Parathyroid adenoma (tissue), 2 donors: ENCODE results near the gene SLC7A6.

ENCODE experiments used
- H2AFZ ChIP-seq: fragments of 300-600 bp; sonication (generic); one replicate; pipeline ENCODE4 v1.7.0; 2017; ENCODE audit warnings: antibody characterized with exemption, mild to moderate bottlenecking
- H3K27ac ChIP-seq: fragments of 300-600 bp; sonication (generic); one replicate; pipeline ENCODE4 v1.7.0; 2017
- H3K27me3 ChIP-seq: fragments of 300-600 bp; sonication (generic); one replicate; pipeline ENCODE4 v1.7.0; 2017; ENCODE audit warnings: low read length; ENCODE audit not compliant: control insufficient read depth, insufficient read depth
- H3K36me3 ChIP-seq: fragments of 300-600 bp; sonication (generic); one replicate; pipeline ENCODE4 v1.7.0; 2017; ENCODE audit warnings: low read length; ENCODE audit not compliant: control insufficient read depth, insufficient read depth
- H3K4me1 ChIP-seq: fragments of 300-600 bp; sonication (generic); one replicate; pipeline ENCODE4 v1.7.0; 2017; ENCODE audit warnings: control low read depth
- H3K4me2 ChIP-seq: fragments of 300-600 bp; sonication (generic); one replicate; pipeline ENCODE4 v1.7.0; 2017; ENCODE audit warnings: low read length
- H3K4me3 ChIP-seq: fragments of 300-600 bp; sonication (generic); one replicate; pipeline ENCODE4 v1.7.0; 2017; ENCODE audit warnings: low read depth, low read length
- H3K79me2 ChIP-seq: fragments of 300-600 bp; sonication (generic); one replicate; pipeline ENCODE4 v1.7.0; 2017; ENCODE audit warnings: control low read depth
- H3K9ac ChIP-seq: fragments of 300-600 bp; sonication (generic); one replicate; pipeline ENCODE4 v1.7.0; 2017; ENCODE audit warnings: mild to moderate bottlenecking
- H3K9me3 ChIP-seq: fragments of 300-600 bp; sonication (generic); one replicate; pipeline ENCODE4 v1.7.0; 2017; ENCODE audit warnings: low read length; ENCODE audit not compliant: control insufficient read depth
- TF ChIP-seq, protein P1 (sequence below): fragments of 300-600 bp; sonication (generic); IDR thresholded peaks from one replicate; pipeline ENCODE4 v1.7.0; 2017; ENCODE audit warnings: antibody characterized with exemption, mild to moderate bottlenecking
- donor health status: primary hyperparathyroidism.

The SLC7A6 gene

DNA sequence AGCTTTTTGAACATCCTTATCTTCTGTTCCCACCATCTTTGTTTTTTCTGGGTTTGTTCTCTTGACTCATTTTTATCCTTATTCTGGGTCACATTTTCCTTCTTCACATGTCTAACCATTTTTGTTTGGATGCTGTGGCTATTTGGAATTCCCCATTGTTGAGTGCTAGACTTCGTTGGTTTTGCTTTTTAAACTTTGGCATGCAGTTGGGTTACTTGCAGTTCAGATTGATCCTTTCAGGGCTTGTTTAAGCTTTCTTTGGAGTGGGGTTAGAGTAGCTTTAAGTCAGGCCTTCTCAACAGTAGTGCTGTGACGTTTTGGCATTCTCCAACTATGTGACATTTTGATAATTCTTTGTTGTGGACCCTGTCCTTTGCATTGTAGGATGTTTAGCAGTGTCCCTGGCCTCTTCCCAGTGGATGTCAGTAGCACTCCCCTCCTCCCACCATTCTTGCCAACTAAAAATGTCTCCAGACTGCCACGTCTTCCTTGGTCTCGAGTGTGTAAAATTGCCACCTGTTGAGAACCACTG is 67.6 kb downstream of the SLC7A6 start:
- no peaks in the 10 kb centered on the region for H3K27me3 ChIP-seq
- no peaks in the 10 kb centered on the region for H3K36me3 ChIP-seq
- no peak overlapping the region for H3K9ac ChIP-seq
- H3K4me3 ChIP-seq: no peak overlapping the region
- H2AFZ ChIP-seq: no peak overlapping the region
- H3K4me1 ChIP-seq: no peaks in the 10 kb centered on the region
- no peak overlapping the region for H3K4me2 ChIP-seq
- TF ChIP-seq, protein P1, sequence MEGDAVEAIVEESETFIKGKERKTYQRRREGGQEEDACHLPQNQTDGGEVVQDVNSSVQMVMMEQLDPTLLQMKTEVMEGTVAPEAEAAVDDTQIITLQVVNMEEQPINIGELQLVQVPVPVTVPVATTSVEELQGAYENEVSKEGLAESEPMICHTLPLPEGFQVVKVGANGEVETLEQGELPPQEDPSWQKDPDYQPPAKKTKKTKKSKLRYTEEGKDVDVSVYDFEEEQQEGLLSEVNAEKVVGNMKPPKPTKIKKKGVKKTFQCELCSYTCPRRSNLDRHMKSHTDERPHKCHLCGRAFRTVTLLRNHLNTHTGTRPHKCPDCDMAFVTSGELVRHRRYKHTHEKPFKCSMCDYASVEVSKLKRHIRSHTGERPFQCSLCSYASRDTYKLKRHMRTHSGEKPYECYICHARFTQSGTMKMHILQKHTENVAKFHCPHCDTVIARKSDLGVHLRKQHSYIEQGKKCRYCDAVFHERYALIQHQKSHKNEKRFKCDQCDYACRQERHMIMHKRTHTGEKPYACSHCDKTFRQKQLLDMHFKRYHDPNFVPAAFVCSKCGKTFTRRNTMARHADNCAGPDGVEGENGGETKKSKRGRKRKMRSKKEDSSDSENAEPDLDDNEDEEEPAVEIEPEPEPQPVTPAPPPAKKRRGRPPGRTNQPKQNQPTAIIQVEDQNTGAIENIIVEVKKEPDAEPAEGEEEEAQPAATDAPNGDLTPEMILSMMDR: no peak
- no peaks in the 10 kb centered on the region for H3K9me3 ChIP-seq
- H3K79me2 ChIP-seq: peaks cover 2% of the 10 kb centered on the region
- no peak overlapping the region for H3K27ac ChIP-seq

DNA sequence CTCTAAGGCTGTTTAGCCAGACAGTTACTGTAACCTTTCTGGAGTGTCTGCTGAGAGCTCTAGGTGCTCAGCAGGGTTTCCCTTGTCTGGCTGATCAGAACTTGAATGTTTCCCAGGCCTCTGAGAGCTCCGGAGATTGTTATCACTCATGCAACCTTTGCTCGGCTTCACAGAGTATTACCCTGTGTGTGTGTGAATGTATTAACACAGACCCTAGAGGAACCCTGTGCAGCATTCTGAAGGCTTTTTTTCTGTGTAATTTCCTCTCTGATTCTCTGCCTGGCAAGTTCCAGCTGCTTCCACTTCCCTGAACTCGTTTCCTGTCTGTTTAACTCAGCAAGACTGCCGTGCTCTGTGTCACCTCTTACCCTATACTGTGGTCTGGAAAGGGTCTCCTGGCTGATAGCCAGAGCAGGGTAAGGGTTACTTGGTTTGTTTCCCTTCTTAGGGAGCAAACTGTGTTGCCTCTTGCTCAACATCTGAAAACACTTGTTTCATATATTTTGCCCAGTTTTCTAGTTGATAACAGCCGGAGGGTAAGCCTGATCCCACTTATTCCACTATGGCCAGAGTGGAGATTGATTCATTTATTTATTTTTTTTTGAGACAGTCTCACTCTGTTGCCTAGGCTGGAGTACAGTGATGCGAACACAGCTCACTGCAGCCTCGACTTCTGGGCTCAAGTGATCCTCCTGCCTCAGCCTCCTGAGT is 68.2 kb downstream of the SLC7A6 start:
- Histone ChIP-seq H2AFZ (no peak overlapping the region), H3K36me3 (no peaks in the 10 kb centered on the region), H3K4me1 (no peaks in the 10 kb centered on the region), H3K79me2 (peaks cover 2% of the 10 kb centered on the region), H3K9me3 (no peaks in the 10 kb centered on the region), H3K4me2 (no peak overlapping the region), H3K27me3 (no peaks in the 10 kb centered on the region), H3K9ac (no peak overlapping the region), H3K4me3 (no peak overlapping the region), H3K27ac (no peak overlapping the region)
- TF ChIP-seq, protein P1: no peak

DNA sequence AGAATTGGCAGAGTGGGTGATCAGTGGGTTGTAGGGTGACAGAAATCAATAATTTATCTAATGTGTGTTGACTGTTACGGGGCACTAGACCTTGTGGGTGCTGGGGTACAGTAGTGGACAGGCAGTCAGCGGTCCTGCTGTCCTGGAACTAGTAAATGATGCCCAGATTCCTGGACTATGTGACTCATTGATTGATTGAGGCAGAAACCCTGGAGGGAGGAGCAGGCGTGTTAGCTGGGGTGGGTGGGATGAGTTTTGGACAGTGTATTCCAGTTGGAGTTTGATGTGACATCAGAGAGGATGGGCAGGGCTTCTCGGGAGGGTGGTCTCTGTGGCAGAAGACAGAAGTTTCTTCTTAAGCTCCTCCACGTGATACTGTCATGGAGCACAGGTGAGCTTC is 70.8 kb downstream of the SLC7A6 start:
- no peak overlapping the region for H3K4me3 ChIP-seq
- H3K27me3 ChIP-seq: no peaks in the 10 kb centered on the region
- TF ChIP-seq, protein P1: no peak
- H3K4me1 ChIP-seq: no peaks in the 10 kb centered on the region
- H3K4me2 ChIP-seq: no peak overlapping the region
- H3K79me2 ChIP-seq: peaks cover 5% of the 10 kb centered on the region
- H2AFZ ChIP-seq: no peak overlapping the region
- H3K27ac ChIP-seq: no peak overlapping the region
- H3K9ac ChIP-seq: no peak overlapping the region
- H3K36me3 ChIP-seq: no peaks in the 10 kb centered on the region
- no peaks in the 10 kb centered on the region for H3K9me3 ChIP-seq

DNA sequence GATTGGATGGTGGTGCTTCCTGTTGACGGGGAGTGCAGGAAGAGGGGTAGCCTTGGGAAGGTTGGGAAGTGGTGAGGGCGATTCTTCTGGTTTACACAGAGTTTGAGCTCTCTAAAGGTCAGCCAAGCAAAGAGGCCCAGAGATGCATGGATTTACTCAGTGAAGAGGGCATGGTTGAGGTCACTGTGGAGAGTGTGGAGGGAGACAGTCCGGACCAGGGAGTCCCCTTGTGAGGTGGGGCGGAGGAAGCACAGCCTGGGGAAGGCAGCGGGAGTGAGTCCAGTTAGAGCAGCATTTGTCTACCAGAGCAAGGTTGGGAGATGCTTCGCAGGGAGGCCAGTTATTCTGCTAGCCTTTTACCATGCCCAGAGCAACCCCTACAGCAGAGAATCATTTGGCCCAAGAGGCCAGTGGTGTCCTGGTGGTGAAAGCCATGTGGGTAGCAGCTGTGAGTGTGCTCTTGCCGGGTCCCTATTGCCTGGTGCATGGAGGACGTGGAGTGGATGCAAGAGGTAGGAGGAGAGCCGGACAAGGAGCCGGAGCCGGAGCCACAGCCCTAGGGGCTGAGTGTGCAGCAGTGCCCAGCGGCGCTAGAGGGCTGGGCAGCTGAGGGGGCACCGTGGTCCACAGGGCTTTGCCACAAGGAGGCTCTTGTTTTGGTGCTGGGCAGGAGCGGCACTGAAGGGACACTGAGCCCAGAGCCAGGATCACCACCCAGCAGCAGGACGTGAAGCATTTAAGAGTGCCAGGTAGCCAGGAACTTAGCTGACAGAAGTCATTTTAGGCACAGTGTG is 74.2 kb downstream of the SLC7A6 start:
- Histone ChIP-seq H3K27ac (no peak overlapping the region), H3K4me3 (no peak overlapping the region), H3K4me2 (no peak overlapping the region), H2AFZ (no peak overlapping the region), H3K9ac (no peak overlapping the region), H3K36me3 (no peaks in the 10 kb centered on the region), H3K9me3 (no peaks in the 10 kb centered on the region), H3K79me2 (peaks cover 5% of the 10 kb centered on the region), H3K4me1 (no peaks in the 10 kb centered on the region), H3K27me3 (no peaks in the 10 kb centered on the region)
- TF ChIP-seq, protein P1: no peak
